Measurements from ENCODE around the gene SLC24A3. TPM values are rescaled to one million over a fixed set of nuclear protein-coding genes. Genes with fewer than 3 reads are reported as not detected.

The SLC24A3 gene
- total RNA-seq, 1 experiment from 2014 or later = 0.06 TPM

DNA sequence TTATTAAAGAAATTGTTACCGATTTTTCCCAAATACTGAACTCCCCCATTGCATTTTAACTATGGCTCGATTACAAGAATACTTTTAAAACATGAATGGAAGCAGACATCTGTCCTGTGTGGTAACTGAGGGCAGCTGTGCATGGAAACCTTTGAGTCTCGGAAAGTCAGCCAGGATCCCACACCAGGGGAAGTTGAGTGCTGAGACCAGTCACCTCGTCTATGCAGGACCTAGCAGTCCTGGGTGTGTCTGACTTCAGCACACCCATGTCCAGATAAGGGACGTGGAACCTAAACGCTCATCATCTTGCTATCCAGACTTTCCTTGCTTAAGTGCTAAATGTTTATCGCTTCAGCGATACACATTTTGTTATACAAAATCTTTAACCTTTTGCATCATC, 551.8 kb downstream of the SLC24A3 start:
- no peak for DNase-seq (ENCODE audit: low read depth)

DNA sequence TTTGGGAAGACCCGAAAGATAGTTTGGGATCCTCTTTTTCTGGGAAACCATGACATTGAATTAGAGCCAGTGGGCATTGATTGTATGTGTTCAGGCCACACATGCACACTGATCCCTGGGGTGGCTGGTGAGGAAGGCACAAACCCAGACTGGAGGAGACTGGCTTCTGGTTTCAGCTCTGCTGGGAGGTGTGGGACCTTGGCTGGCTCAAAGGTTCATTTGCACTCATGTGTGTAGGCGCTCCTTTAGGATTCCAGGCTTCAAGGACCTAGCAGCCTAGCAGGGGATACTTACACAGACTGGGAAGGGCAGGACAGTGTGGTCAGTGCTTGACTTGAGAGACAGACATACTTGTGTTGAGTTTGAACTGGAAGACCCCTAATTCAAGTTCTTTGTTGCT, 552.8 kb downstream of the SLC24A3 start:
- DNase-seq (ENCODE audit: low read depth) = no peak

DNA sequence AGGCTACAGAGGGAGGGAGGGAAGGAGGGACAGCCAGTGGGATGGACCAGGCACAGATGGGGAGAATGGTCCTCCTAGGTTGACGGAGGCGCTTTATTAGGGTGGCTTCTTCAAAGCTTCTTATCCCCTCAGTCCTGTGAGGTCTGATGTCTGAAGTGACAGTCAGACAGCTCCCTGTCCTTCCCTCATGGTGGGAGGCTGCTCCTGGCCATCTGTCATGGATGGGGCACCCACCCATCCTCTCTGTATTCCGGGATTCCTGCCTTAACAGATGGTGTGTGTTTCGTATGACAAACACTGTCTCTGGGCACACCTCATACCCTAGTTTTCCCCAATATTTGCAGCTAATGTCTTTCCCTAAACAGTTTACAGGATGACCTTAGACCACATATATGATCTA, 553.5 kb downstream of the SLC24A3 start:
- no peak for DNase-seq (ENCODE audit: low read depth)

DNA sequence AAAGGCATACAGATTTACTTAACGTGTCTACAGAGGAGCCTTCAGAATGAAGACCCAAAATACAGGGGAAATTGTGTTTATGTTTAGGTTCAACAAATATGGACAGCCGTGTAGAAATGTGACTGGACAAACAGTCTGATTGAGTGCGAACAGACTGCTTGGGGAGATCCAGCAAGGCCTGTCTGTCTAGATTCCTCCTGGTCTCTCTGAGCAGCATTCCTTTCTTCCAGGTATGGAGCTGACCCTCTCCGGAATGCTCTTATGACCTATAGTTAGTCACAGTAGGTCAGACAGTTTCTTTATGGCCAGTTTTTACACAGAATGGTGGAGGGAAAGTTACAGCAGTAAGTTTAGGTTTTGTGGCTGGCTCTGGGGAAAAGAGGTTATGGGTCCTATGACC, 554.6 kb downstream of the SLC24A3 start:
- DNase-seq (ENCODE audit: low read depth) = no peak

DNA sequence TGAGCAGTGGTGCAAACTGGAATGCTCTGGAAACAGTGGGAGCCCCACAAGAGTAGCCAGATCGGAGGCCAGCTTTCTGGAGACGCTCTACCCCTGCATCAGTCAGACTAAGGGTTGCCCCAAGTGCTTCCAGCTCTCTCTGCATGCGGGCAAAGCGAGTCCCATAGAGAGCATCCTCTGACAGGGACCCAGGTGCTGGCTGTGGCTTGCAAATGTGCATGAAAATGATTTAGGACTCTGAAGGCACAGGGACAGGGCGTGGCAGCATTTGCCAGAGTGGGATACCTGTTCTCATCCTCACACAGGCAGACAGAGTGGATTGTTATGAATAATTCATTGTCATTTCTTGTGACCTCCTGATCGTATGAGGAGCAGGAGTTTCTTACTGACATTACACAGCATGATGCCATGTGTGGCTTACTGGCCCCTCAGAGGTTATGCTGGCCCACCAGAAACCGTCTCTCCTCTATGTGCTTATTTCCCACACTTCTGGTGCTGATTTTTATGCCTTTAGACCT, 555.9 kb downstream of the SLC24A3 start:
- DNase-seq (ENCODE audit: low read depth) = no peak

DNA sequence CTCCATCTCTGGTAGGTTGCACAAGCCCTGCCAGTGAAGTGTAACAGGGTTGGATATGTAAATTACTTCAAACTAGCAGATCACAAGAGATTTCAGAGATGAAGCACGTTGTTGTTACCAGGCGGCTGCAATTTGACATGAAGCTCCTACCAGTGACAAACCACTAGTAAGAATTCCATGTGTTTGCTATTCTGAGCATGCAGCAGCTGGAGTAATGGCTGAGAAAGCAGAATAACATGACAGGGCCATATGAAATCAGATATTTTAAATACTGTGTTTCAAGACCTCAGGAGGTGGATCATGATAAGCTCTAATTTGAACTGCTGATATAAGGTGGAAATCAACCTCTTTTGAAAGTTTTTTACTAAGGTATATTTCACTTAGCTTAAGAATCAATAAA, 557.1 kb downstream of the SLC24A3 start:
- DNase-seq (ENCODE audit: low read depth) = no peak

DNA sequence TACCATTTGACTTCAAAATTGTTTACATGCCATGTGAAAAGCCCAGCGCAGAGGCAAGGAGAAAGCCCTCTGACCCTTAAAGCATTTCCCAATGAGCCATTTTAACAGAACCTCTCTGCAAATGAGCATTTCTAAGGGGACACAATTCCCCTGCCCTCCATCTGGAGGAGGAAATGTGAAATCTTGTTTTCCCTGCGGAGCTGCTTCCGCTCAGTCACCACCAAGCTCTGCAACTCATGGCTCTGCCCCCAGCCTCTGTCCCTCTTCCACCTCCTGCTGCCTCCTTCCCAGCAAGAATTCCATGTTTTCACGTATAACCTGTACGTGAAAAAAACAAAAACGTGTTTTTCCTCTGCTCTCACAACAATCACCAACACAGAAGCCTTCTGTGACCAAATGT, 557.9 kb downstream of the SLC24A3 start:
- no peak for DNase-seq (ENCODE audit: low read depth)

DNA sequence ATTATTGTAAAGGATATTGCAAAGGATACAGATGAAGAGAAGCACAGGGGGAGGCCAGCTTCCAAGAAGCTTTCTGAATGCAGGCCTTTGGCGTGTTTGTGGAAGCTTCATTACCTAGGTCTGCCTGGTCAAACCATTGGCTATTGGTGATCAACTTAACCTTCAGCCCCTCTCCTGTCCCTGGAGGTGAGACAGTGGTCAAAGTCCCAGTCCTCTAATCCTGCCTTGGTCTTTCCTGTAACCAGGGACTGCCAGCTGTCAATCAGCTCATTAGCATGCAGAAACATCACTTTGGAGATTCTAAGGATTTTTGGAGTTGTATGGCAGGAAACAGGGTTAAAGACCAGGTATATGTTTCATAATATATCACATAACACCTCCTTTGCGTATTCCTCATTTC, 558.6 kb downstream of the SLC24A3 start:
- DNase-seq (ENCODE audit: low read depth) = no peak
